ENCODE data around the gene FGF2.
"Not testable (repeated sequence)": the region's sequence is repeated elsewhere in the genome, so short reads cannot be mapped to it uniquely, and the experiment has no call there.

FGF2 gene

DNA sequence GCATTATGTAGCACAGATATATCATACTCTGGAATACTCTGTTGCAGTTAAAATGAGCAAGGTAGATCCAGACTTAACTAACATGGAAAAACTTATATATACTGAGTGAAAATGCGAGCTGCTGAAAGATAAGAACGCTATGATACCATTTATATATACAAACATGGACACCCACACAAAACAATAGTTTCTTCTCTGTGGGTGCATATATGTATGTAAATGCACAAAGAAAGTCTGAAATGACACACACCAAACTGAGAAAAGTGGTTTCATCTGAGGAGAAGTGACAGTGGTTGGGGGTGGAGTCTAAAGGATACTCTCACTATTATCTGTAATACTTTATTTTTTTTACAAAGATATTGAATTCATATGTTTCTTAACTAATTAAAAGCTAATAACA lies 12.2 kb upstream of the FGF2 start:
- no peak for DNase-seq (ENCODE audit: low spot score)

DNA sequence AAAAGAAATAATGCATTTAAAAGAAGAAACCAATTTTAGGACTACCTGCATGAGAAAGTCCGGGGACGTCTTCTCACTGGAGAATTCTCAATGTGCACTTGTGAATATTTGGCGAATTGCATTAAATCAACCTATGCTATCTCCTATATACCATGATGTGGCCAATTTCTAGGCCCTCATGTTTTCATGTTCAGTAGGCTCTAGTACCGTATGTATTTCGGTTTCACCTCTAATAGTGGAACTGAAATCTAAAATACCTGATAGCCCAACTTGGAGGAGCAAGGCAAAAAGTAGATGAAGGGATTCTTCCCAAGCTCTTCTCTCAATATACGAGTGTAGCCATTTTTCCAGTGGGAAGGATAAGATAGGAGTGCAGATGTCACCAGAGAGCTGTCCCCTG lies 11.4 kb upstream of the FGF2 start:
- DNase-seq (ENCODE audit: low spot score), result no peak

DNA sequence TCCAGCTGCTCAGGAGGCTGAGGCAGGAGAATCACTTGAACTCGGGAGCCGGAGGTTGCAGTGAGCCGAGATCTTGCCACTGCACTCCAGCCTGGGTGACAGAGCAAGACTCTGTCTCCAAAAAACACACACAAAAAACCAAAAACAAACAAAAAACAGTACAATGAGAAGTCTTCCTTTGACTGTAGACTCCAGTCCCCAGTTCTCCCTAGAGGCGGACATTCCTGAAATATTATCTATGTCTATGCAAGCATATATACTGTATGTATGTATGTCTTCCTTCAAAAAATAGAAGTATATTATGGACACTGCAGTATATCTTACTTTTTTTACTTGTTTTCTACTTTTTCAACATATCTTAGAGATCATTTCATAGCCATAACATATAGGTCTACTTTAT lies 10.2 kb upstream of the FGF2 start:
- no peak for DNase-seq (ENCODE audit: low spot score)

DNA sequence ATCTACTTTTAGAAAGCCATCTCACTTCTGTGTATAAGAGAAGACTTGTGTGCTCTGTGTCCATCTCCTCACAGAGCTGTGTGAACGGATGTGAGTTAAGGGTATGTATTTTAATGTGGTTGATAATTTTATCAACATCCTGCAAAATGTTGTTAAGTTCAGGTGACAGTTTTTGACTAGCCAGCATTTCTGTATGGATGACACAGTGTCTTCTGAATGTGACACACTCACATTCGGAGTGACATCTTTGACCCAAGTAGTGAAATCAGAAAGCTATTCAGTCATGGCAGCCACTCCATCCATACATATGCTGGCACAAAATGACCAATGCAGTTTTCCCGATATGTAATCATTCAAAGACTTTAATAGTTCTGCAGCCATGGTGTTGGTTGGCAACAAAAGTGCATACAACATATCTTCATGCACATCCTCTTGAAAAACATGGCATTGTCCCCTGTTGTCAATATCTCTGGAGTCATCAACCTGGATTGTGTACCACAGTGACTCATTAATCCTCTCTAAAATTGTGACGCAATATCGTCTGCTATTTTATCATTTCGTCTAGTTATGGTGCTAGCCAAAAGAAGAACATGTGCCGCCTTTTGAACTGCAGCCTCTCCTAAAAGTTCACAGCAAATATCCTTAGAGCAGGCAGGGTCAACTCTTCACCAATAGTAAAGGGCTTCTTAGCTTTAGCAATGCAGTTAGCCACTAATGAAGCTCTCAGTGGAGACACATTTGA lies 6.8 kb upstream of the FGF2 start:
- DNase-seq (ENCODE audit: low spot score), result no peak

DNA sequence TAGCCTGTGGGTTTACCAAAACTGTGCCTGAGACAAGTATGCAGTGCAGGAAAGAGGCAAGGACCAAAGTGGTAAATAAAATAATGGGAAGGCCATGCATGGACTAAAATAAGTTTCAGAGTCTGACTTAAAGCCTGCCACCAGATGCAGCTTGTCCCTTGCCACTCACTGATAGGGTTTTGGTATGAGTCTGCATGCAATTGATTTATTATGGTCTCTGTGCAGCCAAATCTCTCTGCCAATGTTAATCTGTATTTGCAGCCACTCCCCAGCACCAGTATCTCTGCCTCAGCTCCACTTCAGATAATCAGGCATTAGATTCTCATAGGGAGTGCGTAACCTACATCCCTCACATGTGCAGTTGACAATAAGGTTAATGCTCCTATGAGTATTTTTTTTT lies 5.5 kb upstream of the FGF2 start:
- no peak for DNase-seq (ENCODE audit: low spot score)

DNA sequence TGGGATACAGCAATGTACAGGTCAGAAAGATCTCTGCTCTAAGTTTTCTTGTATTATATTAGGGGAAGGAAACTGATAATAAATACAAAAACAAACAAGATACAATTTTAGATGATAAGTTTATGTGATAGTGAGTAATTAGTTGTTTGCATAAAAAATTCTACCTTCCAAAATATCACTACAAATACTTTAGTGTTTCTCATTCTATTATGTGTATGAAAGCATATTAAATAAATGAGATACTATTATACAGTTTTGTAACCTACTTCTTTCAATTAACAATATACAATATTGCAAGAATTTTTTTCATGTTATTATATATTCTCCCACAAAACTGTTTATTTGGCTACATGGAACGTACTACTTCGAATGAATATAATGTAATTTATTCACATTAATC lies 4.2 kb upstream of the FGF2 start:
- DNase-seq (ENCODE audit: low spot score), result no peak

DNA sequence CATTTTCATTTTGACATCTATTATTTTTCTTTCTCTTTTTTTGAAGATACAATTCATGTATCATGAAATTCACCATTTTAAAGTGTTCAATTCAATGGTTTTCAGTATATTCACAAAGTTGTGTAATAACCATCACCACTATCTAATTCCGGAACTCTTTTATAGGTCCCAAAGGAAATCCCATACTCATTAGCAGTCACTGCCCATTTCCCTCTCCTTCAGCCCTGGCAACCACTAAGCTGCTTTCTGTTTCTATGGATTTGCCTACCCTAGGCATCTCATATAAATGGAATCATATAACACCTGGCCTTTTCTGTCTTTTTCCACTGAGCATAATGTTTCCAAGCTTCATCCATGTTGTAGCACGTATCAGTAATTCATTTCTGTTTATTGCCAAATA lies 3.2 kb upstream of the FGF2 start:
- no peak for DNase-seq (ENCODE audit: low spot score)

DNA sequence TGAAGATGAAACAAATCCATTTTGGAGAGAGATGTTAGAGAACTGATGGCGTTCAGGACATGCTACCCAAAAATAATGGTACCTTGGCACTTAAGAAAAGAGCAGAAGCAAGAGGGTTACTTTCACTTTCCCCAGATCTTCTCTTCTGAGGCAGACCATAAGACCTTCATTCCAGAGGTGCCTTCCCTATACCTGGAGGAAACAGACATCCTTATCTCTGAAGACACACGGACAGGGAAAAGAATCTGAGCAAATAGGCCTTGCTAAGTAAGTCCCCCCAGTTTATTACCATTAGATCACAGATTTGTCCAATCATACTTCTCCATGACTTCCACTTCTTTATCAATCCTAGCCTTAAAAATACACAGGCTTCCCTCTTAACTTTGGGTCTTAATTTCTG lies 2.0 kb upstream of the FGF2 start:
- DNase-seq (ENCODE audit: low spot score), result no peak

DNA sequence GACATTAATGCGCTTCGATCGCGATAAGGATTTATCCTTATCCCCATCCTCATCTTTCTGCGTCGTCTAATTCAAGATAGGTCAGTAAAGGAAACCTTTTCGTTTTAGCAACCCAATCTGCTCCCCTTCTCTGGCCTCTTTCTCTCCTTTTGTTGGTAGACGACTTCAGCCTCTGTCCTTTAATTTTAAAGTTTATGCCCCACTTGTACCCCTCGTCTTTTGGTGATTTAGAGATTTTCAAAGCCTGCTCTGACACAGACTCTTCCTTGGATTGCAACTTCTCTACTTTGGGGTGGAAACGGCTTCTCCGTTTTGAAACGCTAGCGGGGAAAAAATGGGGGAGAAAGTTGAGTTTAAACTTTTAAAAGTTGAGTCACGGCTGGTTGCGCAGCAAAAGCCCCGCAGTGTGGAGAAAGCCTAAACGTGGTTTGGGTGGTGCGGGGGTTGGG lies 528 bp upstream of the FGF2 start:
- DNase-seq (ENCODE audit: low spot score), result no peak

DNA sequence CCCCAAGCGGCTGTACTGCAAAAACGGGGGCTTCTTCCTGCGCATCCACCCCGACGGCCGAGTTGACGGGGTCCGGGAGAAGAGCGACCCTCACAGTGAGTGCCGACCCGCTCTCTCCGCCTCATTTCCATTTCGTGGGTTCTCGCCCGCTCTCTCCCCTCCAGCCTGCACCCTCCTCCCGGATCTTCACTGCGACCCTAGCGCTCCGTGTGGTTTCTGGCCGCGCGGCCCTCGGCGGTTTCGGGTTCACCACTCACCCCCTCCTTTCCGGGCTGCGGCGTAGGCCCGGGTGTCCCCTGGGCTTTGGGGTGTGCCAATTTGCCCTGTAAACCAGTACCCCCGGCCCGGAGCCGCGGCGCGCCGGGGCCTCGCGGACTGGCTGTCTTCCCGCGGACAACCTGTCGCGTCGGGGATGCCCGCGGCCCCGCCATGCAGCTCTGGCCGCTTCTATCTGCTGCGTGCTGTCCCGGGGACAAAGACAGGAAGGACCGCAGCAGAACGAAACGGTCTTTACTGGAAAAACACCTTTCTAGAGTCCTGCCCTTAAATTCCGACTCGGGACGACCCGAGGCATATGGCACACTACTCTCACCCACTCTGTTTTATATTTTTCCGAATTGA lies 737 bp downstream of the FGF2 start:
- no peak for DNase-seq (ENCODE audit: low spot score)

DNA sequence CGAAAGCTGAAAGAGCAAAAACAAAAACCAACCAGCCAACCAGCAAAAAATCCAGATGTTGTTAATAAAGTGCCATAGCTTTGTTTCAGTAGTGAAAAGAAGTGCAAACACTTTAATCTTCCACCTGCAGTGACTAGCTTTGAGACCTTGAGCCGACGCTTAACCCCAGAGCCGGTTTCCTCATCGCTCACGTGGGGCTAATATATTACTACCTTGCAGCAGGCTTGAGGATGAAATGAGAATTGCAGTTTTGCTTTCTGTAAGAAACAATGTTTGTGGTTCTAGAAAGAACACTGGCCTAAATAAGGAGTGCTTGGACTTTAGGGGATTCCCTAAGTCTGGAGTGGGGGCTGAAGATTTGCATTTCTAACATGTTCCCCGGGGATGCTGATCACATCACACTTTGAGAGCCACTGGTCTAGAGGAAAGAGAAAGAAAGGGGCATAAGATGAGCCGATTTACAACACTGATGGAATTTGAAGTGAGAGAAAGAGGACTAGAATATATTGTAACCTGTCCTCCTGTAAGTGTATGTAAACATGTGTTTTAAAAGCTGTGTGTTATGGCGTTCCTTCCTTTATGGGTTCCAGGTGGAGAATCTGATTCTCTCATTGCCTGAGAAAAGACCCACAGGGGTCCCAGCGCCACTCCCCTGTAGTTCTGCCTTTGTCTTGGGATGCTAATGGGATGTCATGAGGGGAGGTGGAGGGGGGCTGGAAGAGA lies 1.4 kb downstream of the FGF2 start:
- DNase-seq (ENCODE audit: low spot score), result peak; percentile 34

DNA sequence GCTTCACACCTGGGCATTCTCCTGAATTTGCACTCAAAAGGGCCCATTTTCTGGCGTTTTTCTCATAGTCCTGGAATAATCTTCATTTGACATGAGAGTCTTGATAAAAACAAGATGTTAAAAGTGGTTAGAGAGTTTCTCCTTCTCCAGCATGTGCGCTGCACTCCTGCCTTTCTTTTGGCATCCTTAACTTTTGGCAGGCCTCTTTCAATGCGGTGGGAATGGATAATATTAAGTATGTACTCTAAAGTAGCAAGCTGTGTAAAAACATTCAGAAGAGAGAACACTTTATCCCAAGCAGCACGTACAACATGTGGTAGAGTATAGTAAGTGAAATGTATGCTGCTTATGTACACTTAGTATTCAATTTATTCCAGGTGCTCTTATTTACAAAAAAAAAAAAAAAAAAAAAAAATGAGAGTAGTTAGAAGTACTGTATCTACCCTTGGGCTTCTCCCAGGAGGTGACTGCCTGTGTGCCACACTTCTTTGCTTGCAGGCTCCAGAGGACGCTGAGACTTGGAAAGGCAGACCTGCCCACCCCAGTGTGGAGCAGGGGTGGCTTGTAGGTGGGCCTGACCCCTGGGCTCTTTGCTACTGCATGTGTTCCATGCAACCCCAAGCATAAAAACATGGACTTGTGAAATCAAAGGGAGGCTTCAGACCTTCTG lies 3.9 kb downstream of the FGF2 start:
- DNase-seq (ENCODE audit: low spot score), result no peak

DNA sequence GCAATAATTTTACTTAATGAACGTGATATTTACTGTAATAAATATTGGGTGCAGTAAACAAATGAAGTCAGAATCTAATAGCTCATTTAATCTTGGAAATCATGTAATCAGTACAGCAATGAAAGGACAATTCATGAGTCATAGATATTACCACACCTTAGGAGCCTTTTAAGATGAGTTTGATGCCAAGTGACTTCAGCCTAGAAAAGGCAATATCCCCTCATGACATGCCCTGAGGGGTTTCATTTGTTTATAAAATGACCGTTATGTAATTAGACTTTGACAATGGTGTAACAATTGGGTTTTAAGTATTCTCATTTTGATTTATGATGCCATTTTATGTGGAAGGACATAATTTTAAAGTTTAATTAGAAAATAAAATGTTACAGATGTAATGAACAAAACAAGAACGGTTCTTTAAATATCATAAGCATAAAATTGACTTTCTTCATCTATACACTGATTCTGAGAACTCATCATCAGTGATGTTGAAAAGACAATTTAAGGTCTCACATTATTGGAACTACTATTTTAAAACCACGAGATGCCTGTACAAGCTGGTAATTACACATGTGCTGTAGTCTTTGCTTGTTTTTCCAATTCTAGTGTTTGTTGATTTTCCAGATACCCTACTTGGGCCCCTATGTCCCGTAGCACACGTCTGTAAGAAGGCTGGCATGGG lies 5.0 kb downstream of the FGF2 start:
- DNase-seq (ENCODE audit: low spot score), result no peak

DNA sequence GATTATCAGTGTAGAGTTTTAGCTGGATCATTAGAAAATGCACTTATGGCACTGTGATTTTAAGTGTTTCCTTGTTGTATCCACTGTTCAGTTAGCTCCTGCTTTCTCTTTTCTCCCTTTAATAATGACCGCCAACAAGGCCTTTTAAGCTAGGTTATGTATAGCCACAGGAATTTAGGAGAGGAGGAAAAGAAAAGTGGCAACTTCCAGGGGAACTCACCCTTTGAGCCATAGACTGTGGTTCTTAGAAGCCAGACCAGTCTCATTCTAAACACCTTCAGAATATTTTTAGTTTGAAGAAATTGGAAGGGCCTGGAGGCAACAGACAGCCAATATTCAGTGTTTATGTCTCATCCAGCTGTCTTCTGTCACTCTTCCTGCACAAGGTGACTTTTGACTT lies 6.1 kb downstream of the FGF2 start:
- DNase-seq (ENCODE audit: low spot score), result no peak

DNA sequence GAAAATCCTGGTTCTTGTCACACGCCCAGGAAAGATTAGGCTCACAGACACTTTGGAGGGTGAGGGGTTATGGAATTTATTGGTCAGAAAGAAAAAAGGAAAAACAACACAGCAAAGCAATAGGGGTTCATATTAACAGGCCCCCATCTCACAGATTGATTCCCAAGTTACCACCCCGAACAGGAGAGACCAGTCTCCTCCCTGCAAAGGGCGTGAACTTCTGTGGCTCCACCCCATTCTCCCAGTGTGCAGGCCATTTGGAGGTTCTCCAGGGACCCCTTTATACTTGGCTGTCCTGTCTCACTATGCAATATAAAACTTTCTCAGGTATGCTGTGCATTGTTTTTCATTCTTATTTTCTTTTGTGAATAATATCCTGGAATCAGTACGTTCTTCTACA lies 7.4 kb downstream of the FGF2 start:
- DNase-seq (ENCODE audit: low spot score), result no peak

DNA sequence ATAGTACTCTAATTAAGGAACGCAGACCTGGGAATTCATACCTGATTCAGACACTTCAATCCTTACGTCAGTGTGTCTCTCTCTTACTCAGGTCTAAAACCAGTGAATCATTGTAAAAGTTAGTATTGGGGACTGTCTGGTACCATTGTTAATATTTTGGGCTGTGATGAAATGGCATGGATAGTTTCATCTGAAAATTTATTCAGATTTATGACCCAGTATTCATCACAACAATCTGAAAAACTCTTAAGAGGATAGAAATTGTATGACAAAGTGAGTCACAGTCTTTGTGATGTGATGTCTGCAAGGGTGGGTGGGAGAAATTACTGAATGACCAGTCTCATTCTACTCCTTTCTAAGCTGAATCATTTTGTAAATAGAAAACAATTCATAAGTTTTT lies 10.3 kb downstream of the FGF2 start:
- DNase-seq (ENCODE audit: low spot score), result no peak

DNA sequence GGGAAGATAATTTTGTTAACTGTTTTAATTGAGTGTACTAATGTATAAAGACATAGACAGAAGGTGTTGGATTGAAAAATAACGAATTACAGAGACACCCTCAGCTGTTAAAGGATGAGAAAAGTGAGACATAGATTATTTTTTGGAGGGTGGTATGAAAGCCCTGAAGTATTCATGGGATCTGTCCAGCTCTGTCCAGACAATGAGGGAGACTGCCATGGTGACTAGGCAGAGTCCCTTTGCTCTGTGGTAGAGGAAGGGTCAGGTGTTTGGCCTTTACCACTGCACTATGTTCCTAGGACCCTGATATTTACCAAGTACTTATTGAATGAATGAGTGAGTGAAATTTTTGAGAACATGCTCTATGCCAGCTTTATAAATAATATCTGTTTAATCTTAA lies 11.4 kb downstream of the FGF2 start:
- DNase-seq (ENCODE audit: low spot score), result no peak

DNA sequence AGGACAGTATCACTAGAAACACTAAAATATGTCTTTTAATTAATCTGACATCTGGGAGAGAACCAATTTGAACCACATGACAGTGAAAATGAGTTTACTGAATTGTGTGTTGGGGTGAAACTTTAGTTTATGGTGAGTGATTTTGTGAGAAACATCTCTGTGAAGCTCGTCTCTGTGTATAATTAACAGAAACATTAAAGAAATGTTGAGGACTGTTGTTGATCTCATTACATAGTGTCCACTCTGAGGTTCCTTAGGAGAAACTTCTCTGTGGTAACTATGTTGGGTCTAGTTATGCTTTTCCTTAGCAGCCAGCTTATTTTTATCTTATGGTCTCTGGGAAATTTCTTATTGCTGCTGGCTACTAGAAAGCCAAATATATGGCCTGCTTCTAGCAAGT lies 15.8 kb downstream of the FGF2 start:
- no peak for DNase-seq (ENCODE audit: low spot score)

DNA sequence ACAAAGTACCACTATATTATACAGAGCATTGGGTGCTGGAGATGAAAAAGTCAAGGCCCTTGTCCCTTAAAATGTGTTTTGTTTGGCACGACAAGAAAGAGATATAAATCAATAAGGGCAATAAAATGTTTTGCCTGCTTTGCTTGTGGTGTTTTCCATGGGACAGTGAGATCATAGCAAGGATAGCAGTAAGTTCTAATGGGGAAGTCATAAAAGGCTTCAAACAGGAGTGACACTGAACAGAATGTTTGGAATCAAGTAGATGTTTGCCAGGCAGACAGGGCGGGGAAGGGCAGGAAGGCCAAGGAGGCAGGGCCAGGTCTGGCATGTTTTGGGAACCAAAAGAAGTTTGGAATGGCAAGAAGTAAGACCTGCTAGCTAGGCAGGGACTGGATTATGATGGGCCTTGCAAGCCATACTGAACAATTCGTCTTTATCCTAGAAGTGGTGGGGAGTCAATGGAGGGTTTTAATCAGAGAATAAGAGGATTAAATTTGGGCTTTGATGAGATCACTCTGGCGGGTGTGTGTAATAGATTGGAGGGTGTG lies 16.4 kb downstream of the FGF2 start:
- DNase-seq (ENCODE audit: low spot score), result no peak

DNA sequence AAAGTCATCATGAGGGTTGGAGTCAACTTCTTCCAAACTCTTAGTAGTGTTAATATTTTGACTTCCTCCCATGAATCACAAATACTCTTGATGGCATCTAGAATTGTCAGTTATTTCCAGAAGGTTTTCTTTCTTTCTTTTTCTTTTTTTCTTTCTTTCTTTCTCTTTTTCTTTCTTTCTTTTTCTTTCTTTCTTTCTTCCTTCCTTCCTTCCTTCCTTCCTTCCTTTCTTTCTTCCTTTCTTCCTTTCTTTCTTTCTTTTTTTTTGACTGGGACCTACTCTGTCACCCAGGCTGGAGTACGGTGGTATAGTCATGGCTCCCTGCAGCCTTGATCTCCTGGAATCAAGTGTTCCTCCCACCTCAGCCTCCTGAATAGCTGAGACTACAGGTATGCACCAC lies 17.8 kb downstream of the FGF2 start:
- DNase-seq (ENCODE audit: low spot score), result not testable (repeated sequence)

DNA sequence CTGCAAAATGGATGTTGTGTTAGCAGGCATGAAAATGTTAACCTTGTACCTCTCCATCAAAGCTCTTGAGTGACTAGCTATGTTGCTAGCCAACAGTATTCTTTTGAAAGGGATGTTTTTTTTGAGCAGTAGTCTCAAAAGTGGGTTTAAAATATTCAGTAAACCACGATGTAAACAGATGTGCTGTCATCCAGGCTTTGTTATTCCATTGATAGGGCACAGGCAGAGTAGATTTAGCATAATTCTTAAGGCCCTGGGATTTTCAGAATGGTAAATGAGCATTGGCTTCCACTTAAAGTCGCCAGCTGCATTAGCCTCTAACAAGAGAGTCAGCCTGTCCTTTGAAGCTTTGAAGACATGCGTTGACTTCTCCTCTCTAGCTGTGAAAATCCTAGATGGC lies 18.4 kb downstream of the FGF2 start:
- no peak for DNase-seq (ENCODE audit: low spot score)

DNA sequence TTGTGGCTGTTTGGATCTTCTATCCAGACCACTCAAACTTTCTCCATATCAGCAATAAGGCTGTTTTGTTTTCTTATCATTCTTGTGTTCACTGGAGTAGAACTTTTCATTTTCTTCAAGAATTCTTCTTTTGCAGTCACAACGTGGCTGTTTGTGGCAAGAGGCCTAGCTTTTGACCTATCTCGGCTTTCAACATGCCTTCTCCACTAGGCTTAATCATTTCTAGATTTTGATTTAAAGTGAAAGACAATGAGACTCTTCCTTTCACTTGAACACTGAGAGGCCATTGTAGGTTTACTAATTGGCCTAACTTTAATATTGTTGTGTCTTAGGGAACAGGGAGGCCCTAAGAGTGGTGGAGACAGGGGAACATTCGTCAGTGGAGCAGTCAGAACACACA lies 19.1 kb downstream of the FGF2 start:
- DNase-seq (ENCODE audit: low spot score), result no peak
